ENCODE data around the gene TAF13. TPM values are rescaled to one million over a fixed set of nuclear protein-coding genes. Genes with fewer than 3 reads are reported as not detected.

The TAF13 gene
- total RNA-seq, 1 experiment from 2014 or later = 27.3 TPM

DNA sequence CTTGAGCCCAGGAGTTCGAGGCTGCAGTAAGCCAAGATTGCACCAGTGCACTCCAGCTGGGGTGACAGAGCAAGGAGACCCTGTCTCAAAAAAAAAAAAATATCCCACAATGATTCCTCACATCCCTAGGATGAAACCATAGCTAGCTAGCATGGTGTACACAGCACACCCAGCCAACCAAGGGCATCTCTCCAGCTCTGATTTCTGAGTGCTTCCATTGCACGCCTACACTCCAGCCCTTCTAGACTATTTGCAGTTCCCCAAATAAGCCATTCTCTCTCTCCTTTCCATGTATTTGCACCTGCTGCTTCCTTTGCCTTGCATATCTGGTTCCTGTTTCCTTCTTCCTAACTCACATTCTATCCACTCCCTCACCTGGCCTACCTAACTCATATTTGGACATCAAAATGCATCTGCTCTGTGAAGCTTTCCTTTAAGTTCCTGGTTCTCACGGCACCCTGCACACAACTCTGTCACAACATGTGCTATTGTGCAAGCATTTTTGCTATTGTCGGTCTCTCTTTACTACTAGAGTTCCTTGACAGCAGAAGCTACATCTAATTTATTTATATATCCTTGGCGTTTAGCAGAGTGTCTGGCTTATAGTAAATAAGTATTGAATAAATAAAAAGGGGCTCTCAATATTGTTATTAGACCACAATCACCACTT lies 35.7 kb upstream of the TAF13 start:
- Histone ChIP-seq H3K9me3 (ENCODE audit: control insufficient read depth in 1 of 2, insufficient read depth in 1 of 2, low read depth in 1 of 2, low read length in 2 of 2) (no peaks in the 10 kb centered on the region), H3K4me3 (replicated peaks in 1 of 2; ENCODE audit: low read depth in 1 of 2, low read length in 2 of 2) (no peak overlapping the region), H3K27ac (ENCODE audit: low read depth, low read length) (no peak overlapping the region), H3K36me3 (ENCODE audit: control insufficient read depth in 1 of 2, insufficient read depth in 2 of 2, low read length in 2 of 2) (no peaks in the 10 kb centered on the region), H3K4me1 (ENCODE audit: control insufficient read depth in 1 of 2, insufficient read depth in 2 of 2, low read length in 2 of 2) (peaks cover 3 to 16% of the 10 kb centered on the region in 2 experiments; a peak in 3 of 4 replicates), H4K20me1 (ENCODE audit: insufficient read depth) (no peaks in the 10 kb centered on the region), H3K4me2 (ENCODE audit: low read length) (no peak overlapping the region), H3K9me2 (ENCODE audit: insufficient read depth) (no peaks in the 10 kb centered on the region), H2AFZ (ENCODE audit: low read depth, low read length, poor library complexity, severe bottlenecking) (no peak overlapping the region), H3K9ac (ENCODE audit: low read length) (no peak overlapping the region), H3K79me2 (ENCODE audit: insufficient read depth, low read length) (no peaks in the 10 kb centered on the region), H3K27me3 (ENCODE audit: insufficient read depth, low read length) (no peaks in the 10 kb centered on the region)
- ChIA-PET CTCF (interaction anchor here (1.0 to 2.7 kb wide), 9 partner anchors 11 to 419 kb away, joined by 3 to 18 read pairs (median 4); partner anchors contain the start of gene PRPF38B), POLR2A (interaction anchor here (1.7 to 3.1 kb wide), 2 partner anchors 9 to 11 kb away, joined by 4 to 21 read pairs; no protein-coding TSS in a partner anchor), RAD21 (ENCODE audit: low non-redundant PET in 1 of 2, low total read pairs in 2 of 2, uncharacterized antibody in 2 of 2, unreplicated experiment in 2 of 2) (no interaction called here)
- TF ChIP-seq, protein P1, sequence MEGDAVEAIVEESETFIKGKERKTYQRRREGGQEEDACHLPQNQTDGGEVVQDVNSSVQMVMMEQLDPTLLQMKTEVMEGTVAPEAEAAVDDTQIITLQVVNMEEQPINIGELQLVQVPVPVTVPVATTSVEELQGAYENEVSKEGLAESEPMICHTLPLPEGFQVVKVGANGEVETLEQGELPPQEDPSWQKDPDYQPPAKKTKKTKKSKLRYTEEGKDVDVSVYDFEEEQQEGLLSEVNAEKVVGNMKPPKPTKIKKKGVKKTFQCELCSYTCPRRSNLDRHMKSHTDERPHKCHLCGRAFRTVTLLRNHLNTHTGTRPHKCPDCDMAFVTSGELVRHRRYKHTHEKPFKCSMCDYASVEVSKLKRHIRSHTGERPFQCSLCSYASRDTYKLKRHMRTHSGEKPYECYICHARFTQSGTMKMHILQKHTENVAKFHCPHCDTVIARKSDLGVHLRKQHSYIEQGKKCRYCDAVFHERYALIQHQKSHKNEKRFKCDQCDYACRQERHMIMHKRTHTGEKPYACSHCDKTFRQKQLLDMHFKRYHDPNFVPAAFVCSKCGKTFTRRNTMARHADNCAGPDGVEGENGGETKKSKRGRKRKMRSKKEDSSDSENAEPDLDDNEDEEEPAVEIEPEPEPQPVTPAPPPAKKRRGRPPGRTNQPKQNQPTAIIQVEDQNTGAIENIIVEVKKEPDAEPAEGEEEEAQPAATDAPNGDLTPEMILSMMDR (IDR thresholded peaks at IDR 0.05 in 2 of 3, conservative IDR thresholded peaks at IDR 0.05 in 1 of 3; ENCODE audit: borderline replicate concordance in 1 of 3, insufficient read depth in 1 of 3, low read depth in 2 of 3, low read length in 2 of 3) = no peak
- TF ChIP-seq POLR2AphosphoS5 (IDR thresholded peaks at IDR 0.05; ENCODE audit: low read depth, low read length) (no peak), JUND (IDR thresholded peaks at IDR 0.05) (no peak), YY1 (IDR thresholded peaks at IDR 0.05; ENCODE audit: extremely low read depth, insufficient replicate concordance, low read depth, low read length) (no peak), SP1 (IDR thresholded peaks at IDR 0.05; ENCODE audit: low read depth) (no peak), CBX3 (IDR thresholded peaks at IDR 0.05; ENCODE audit: low read depth) (no peak), EZH2phosphoT487 (IDR thresholded peaks at IDR 0.05; ENCODE audit: borderline replicate concordance) (no peak), POLR2A (IDR thresholded peaks at IDR 0.05; ENCODE audit: borderline replicate concordance, extremely low read depth, insufficient read depth, insufficient read length) (no peak), EGR1 (IDR thresholded peaks at IDR 0.05; ENCODE audit: low read depth) (no peak), SIN3A (IDR thresholded peaks at IDR 0.05; ENCODE audit: low read depth) (no peak)
- BruUV-seq (replicated peaks) = no TSS peak
- intact Hi-C loops (cut with micrococcal nuclease) = loop anchor here (1.0 to 5.0 kb wide), 3 partner anchors 149 to 599 kb away; partner anchors contain the start of gene CLCC1
- ATAC-seq (no peak), DNase-seq (ENCODE audit: low read depth, low spot score) (no peak)
